HG02798 (cell line): Measurements from ENCODE around the gene EML6.

Experiments
- ATAC-seq: cut with Tn5 transposase; IDR thresholded peaks from one replicate; pipeline ENCODE4 v1.9.1; 2021; ENCODE audit warnings: mild to moderate bottlenecking; ENCODE audit not compliant: unreplicated experiment, poor library complexity

EML6 gene

DNA sequence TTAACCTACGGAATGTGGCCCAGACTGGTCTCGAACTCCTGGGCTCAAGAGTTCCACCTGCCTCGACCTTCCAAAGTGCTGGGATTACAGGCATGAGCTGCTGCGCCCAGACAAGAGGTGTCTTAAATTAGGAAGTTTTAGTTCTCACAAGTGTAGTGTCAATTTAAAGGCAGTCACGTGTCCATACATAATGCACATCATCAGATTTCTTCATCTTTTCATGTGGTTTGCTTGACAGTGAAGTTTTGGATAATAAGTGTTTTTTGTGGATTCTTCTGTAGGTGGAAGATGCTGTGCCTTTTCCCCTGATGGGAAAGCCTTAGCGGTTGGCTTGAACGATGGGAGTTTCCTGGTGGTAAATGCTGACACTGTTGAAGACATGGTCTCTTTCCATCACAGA is 179.3 kb downstream of the EML6 start:
- ATAC-seq = no peak

DNA sequence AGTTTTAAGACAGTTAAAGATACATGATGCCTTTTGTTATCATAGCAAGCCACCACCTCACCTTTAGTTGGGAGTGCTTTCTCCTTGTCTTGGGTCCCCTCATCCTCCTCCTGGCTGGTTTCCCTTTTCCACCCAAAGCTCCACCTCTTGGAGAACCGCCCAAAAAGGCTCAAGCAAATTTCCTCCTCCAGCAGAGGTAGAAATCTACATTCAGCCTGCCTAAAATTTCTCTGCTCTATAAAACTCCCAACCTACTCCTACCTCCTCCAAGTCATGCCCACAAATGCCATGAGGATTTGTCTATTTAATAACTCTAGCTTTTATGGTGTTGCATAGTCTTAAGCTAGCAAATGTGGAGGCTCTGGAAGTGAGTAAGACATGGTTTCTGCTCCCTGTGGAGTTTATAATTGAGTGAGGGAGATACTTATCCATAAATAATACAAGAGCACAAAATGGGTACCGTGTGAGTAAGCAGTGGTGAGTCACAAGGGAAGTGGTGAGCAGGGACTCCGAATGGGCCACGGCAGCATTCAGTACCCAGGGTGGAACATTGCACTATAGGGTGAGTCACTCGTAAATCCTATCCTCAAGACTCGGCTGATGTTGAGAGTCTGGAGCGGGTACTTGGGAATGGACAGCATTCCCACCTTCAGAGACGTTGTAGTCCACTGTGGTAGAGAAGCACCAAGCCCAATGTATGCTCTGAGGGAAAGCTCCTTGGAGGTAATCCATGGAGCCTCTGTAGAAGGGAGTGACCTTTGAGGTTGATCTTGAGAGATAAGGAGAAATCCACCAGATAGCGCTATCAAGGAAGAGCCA is 180.5 kb downstream of the EML6 start:
- ATAC-seq = no peak

DNA sequence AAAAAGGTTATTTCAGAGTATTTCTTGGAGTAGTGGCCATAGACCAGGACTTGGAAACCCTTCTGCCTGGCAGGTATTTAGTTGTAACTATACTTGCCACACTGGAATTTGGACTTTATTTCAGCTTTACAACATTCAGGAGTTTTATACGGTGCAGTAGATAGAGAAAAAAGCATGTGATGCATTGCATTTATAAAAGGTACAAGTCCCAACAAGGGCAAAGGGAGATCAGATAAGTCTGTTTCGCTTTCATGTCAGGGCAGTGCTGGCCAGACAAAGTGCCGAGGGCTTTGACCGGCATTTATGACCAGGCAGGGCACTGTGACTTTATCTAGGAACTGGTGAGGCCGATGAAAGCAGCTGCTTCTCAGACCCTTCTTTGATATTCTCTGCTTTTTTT is 181.4 kb downstream of the EML6 start:
- ATAC-seq = no peak

DNA sequence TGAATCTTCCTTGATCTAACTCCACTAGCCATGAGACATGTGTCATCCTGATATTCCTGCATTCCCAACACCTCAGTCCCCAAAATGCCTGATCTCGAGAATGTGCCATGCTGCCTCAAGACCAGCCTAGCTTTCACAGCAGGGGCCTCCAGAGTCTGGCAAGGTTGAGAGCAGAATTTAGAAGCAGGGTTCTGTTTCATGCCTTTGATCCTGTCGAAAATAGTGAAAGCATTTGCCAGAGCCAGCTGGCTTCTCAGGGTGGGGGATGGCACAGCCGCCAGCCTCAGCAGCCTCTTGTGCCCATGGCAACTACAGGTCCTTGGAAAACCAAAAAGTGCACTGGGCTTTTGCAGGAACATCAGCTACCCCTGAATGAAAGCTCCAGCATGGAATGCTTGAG is 183.3 kb downstream of the EML6 start:
- ATAC-seq = no peak

DNA sequence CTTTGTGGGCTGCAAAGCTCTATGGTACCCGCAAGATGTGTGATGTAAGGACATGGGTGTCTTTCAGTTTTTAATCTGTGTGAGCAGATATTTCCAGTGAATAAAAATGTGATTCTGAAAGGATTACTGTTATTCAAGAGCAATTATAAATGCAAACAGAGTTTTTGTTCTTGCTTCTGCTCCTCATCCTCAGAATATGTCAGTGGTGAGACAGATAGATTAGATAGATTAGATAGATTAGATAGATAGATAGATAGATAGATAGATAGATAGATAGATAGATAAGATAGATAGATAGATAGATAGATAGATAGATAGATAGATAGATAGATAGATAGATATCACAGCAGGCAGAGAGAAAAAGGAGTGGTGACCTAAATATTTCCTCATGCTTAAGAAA is 184.2 kb downstream of the EML6 start:
- ATAC-seq = no peak

DNA sequence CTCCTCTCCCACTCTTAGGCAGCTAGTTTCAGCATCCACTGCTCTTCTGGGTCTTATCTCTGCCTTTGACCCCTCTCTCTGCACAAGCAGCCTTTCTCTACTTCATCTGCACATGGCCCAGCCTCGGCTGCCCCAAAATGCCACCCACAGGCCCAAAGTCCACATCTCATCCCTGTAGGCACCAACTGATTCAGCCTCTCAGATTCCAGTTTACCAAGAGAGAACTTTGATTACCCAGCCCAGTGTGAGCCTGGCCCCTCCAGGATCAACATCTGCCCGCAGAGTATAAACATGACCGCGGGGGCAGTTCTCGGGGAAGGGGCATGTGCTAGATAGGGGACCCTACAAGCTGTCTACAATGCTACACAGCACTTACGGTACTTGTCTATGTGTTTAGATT is 185.1 kb downstream of the EML6 start:
- ATAC-seq = no peak

DNA sequence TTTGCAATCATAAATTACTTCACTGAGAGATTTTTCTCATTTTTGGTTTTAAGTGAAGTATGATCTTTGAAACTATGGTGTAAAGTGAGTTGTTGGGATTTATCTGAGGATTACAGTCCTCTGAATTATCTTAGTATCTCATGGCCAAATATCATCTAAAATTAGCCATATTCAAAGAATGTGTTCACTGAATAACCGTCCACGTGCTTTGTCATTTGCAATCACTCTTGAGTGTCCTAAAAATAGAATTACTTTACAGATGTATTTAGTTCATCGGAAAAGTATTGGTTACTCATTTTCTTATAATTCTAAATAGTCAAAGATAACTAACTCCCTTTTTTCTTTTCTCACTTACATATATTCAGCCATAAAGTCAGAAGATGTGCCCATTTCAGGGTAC is 185.5 kb downstream of the EML6 start:
- no peak for ATAC-seq

DNA sequence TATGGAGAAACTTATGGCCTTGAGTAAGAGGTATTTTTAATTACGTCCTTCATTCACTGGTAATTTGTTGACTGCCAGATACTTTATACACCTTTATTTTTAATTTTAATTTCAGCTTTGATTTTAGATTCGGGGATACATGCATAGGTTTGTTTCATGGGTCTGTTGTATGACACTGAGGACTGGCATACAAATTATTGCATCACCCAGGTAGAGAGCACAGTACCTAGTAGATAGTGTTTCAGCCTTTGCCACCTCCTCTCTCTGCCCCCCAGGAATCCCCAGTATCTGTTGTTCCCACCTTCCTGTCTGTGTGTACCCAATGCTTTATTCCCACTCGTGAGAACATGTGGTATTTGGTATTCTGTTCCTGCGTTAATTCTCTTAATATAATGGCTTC is 188.8 kb downstream of the EML6 start:
- no peak for ATAC-seq

DNA sequence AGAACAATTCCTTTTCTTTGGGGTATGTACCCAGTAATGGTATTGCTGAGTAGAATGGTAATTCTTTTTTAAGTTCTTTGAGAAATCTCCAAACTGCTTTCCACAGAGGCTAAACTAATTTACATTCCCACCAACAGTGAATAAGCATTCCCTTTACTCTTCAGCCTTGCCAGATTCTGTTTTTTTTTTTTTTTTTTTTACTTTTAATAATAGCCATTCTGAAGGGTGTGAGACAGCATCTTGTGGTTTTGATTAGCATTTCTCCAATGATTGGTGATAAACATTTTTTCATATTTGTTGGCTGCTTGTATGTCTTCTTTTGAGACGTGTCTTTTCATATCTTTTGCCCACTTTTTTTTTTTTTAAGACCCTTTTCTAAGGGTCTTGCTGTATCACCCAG is 189.4 kb downstream of the EML6 start:
- no peak for ATAC-seq

DNA sequence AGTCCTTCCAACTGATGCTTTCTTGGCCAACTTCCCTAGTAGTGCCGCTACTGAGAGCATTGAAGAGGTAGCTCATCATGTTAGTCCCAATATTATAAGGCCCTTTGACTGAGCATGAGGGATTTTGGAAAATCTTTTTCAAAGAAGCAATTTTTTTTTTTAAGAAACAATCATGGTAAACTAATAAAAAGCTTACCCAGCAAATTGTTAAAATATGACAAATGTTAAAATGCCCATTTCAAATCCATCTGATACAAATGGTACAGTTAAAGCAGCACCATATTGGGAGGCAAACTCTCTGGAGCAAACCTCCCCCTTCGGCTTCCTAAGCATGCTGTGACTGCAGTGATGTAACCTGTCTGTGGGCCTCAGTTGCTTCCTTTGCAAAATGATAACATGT is 191.2 kb downstream of the EML6 start:
- ATAC-seq = no peak

DNA sequence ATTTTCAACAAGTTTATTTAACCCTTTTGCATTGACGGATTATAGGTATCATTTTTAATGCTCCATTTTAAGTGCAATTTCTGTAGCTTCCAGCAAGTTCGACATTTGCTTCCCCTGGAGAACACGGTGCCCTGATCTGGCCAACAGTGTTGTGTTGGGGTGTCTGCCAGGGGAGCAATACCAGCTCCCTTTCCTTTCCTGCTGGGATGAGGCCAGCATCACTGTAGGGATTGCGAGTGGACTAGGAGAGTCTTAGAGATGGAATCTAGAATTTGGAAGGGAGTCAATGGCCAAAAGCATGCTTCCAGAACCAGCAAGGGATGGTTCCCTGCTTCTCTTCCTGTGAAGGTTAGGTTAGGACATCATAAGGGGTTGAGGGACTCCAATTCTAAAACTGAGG is 191.6 kb downstream of the EML6 start:
- no peak for ATAC-seq

DNA sequence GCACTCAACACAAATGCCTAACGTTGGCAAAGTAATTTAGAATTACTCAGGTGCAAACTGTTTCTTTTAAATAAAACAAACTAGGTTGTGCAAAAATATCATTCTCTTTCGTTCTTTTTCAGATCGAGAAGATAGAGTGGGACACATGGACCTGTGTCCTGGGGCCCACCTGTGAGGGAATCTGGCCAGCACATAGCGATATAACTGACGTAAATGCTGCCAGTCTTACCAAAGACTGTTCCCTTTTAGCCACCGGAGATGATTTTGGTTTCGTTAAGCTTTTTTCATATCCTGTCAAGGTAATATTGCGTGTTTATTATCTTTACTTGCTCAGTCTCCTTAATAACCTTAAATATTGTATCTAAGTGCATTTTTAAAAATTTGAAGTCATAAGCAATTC is 193.2 kb downstream of the EML6 start:
- no peak for ATAC-seq

DNA sequence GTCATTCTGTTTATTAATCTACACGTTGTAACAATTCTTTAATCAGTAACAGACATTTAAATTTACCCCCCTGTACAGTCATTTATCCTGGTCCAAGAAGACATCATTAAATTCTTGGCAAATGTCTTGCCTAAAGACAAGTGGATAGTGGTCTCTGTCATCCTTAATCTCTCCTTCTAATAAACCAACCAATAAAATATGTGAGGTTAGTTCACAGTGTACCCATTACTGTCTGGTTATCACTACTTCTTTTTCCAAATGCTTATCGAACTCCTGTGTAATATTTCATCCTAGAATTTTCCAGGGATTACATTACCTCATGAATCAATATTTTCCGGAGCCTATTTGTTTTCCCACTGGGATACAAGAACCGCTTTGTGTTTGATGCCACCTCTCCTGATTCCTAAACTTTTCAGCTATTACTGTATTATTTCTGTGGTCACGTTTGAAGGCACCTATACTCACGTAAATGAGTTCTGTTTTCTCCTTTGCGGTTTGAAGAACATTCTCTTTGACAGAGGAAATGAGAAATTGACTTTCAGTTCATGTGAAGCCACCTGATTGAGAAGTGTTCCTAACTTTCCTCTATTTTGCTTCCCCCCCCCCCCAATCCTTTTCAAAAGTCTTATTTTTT is 195.3 kb downstream of the EML6 start:
- ATAC-seq = no peak

DNA sequence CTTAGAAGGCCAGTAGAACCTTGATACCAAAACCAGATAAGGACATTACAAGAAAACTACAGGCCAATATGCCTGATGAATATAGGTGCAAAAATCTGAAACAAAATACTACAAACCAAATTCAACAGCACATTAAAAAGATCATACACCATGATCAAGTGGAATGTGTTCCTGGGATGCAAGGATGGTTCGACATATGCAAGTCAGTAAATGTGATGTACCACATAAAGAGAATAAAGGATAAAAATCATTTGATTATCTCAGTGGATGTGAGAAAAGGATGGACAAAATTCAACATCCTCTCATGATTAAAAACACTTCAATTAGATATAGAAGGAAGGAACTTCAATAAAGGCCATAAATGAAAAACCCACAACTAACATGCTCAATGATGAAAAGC is 197.2 kb downstream of the EML6 start:
- no peak for ATAC-seq

DNA sequence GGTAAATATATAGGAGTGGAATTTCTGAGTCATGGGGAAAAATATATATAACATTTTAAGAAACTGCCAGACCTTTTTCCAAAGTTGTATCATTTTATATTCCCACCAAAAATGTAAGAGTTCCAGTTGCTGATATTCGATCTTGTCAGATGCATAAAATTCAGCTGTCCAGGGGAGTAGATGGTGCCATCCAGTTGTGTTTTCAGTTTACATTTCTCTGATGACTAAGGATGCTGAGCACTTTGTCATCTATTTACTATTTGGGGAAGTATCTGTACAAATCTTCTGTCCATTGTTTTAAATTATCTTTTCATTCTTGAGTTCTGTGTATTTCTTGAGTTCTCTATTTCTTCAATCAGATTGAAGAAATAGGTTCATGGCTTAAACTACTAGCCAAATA is 200.7 kb downstream of the EML6 start:
- no peak for ATAC-seq

DNA sequence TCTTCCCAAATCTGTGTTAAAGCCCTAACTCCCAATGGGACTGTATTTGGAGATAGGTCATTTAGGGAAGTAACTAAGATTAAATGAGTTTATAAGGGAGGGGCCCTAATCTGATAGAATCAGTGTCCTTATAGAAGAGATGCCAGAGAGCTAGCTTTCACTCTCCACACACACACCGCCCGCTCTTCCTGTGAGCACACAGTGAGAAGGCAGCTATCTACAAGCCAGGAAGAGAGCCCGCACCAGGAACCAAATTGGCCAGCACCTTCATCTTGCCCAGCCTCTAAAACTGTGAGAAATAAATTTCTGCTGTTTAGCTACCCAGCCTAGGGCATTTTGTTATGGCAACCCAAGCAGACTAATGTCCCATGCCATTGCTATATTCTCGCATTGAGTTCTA is 201.6 kb downstream of the EML6 start:
- no peak for ATAC-seq

DNA sequence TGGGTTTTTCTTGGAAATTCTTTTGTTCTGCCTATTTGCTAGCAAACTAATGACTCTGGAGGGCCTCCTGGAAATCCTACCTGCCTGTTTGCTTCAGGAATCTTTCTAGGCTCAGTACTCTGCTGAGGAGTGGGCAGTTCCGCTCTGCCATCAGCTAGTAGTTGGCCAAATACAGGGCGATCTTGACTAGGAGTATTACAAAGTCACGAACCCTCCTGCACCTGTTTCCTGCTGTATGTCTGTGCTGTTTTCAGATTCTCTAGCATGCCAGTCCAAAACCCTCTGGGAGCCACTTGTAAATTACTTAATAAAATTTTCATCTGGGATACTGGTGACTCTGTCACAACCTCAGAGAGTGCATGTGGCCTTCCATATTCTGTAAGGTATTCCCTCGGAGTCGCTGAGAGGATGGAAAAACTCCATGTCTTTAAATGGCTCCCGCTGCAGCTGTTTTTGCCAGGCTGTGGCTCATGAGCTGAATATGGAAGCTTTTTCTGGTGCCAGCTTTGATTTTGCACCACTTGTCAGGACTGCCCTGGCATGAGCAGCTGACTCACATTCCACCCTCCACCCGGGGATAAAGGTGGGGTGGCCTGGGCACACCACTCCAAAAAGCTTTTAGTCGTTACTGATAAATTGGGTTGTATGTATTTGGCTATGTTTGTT is 203.8 kb downstream of the EML6 start:
- no peak for ATAC-seq

DNA sequence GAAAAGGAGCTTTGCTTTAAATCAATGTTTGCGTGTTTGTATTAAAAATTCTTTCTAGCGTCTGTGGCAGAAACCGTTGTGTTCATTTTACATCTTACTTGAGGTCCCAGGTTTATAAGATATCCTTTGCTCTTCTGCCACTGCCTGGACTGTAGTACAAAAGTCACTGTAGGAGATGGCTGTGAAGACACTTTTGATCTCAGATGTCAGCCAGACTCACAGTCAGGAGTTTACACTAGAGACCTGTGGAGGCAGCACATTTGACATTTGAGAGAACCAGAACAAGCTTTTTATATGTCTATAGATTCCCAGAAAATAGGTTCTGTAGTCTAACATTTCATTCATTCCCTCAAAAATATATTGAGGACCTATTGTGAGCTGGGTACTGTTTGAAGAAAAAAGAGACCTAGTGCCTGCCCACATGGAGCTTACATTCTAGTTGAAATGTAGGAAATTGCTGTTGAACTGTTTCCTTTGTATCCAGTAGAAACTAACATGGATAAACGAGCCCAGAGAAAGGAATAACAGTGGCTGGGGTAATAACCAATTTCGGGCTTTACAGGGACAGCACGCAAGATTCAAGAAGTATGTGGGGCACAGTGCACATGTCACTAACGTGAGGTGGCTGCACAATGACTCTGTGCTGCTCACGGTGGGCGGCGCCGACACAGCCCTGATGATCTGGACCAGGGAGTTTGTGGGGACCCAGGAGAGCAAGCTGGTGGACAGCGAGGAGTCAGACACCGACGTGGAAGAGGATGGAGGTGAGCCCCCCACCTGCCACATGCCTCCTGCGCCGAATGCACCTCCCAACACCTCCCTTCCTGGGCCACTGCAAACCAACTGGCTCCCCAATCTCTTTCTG is 204.5 kb downstream of the EML6 start:
- no peak for ATAC-seq

DNA sequence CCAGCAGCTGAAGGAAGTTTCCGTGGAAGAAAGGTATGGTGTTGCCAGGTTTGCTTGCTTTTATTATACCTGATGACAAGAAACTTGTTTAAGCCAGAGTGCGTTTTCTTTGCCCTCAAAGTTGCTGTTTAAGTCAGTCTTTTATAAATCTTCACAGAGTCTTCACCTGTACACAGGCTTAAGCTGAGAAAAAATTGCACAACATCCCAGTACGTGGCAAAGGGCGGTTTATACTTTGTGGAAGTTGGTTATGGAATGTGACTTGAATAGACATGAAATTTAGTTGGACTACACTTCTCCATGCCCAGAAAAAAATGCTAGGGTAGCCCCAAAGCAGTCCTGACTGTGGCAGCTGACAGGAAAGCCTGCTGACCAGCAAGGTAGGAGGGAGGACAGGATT is 205.3 kb downstream of the EML6 start:
- ATAC-seq = no peak

DNA sequence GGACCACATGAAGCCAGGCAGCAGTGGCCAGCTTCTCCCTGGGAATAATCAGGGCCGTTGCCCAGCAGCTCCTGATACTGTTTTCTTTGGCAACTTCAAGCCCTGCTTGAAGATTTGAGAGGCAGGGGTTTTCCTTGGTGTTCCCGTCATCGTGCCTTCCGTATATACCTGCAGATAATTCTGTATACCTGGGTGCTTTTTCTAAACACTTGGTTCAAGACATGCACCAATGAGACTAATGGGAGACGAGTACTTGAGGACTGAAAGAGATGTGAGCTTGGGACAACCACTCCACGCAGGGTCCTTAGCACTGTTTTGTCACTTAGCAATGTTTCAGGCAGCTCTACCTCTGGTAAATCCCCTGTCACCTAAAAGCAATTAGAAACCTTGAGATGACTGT is 208.0 kb downstream of the EML6 start:
- no peak for ATAC-seq

DNA sequence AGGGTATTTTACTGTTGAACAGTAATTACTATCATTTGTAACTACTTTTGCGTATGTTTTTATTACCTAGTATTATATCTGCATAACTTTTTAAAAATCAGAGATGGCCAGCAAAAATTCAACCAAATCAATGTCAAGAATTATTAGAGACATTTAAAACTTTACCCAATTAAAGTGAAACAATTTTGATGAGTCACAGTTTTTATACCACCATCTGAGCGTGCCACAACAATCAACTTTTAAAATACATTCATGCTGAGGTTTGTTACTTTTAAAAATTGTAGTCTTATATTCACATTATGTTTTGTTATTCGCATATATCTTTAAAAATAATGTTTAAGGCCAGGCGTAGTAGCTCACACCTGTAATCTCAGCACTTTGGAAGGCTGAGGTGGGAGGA is 211.9 kb downstream of the EML6 start:
- no peak for ATAC-seq
